ELF-1 (cell line): ENCODE results near the gene PGBD4.

Source experiments
- DNase-seq: peaks from one replicate; pipeline ENCODE4 v3.0.0-alpha.2; 2016; ENCODE audit warnings: low read depth, low spot score

Gene PGBD4

DNA sequence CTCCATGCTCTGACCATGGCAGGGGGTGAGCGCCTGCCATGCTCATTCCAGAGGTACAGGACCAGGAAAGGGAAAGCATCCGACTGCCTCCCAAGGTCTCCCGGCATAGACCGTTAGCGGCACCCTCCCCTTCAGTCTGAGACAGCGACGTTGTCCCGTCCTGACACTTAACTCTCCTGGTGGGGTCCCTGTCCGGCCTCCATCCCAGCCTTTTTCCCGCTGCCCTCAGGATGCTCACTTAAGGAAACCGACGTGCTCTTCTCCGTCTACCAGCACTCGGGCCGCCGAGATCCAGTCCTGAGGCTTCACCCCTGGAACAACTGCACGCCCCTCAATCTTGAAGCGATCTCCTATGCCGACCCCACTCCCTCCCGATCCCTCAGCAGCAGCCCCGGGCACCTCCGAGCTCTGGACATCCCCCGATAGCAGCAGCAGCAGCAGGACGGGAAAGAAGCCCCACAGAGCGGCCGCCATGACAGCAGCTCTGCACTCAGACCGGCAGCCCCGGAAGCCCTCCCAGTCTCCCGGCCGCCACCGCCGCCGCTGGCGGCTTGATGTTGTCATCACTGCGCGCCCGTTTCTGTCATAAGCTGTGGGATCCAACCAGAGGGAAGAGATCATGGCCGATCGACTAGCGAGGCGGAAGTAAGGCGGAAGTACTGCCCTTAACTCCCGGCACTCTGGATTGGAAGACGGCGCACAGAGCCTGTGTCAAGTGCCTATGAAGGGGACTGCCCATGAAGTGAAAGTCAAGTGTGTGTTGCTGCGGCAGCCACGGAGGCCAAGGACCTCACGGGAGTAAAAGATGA, at the start of gene PGBD4, which contains the start of gene EMC7:
Gene PGBD4 (plus strand): TSS at position 718 of the 809 bp plus-strand sequence. CDS start 449 bp downstream, outside the sequence.
Gene EMC7 (minus strand): TSS at position 497 of the 809 bp plus-strand sequence. CDS start 23 bp downstream, at position 474.
- DNase-seq = peak; percentile 99

DNA sequence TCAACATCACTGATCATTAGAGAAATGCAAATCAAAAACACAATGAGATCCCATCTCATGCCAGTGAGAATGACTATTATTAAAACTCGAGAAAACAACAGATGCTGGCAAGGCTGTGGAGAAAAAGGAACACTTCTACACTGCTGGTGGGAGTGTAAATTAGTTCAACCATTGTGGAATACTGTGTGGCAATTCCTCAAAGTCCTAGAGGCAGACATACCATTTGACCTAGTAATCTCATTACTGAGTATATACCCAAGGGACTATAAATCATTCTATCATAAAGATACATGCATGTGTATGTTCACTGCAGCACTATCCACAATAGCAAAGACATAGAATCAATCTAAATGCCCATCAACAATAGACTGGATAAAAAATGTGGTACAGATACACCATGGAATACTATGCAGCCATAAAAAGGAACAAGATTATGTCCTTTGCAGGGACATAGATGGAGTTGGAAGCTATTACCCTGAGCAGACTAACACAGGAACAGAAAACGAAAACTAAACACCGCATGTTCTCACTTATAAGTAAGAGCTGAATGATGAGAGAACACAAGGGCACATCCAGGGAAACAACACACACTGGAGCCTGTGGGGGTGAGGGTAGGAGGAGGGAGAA, 47.7 kb upstream of the PGBD4 start:
- no peak for DNase-seq

DNA sequence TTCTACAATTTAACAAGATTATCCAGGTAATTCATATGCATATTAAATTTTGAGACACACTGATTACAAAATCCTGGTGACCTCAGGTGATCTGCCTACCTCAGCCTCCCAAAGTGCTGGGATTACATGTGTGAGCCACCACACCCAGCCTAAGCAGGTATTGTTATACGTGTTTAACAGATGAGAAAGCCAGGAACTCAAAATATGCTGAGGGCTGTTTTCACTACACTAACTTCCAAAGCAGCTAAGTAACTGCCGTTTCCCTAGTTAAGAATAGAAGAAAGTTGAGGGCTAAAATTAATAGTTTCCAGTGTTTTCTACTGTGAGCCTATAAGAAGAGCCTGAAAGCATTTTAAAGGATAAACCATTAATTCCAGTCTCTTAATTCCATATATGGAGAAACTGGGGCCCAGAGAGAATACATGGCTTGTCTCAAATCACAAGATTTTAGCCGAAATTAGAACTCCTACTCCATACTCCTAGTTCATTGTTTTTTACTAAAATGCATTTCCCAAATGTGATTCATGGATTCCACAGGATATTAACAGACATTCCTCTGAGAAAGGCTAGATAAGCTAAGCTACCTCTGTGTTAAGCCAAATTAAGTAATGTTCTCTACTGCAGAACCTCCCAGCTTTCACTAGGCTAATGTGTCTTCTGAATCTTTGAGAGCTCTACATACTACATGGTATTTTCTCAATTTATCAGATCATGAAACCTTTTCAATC, 45.9 kb upstream of the PGBD4 start:
- no peak for DNase-seq

DNA sequence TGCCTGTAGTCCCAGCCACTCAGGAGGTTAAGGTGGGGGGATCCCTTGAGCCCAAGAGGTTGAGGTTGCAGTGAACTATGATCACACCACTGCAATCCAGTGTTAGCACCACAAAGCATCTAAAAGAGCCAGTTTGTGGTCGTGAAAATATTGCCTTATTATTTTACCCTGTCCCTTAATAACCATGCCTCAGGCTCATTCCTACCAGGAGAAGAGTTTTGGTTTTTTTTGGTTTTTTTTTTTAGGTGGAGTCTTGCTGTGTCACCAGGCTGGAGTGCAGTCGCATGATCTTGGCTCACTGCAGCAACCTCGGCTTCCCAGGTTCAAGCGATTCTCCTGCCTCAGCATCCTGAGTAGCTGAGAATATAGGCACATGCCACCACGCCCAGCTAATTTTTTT, 45.0 kb upstream of the PGBD4 start:
- no peak for DNase-seq

DNA sequence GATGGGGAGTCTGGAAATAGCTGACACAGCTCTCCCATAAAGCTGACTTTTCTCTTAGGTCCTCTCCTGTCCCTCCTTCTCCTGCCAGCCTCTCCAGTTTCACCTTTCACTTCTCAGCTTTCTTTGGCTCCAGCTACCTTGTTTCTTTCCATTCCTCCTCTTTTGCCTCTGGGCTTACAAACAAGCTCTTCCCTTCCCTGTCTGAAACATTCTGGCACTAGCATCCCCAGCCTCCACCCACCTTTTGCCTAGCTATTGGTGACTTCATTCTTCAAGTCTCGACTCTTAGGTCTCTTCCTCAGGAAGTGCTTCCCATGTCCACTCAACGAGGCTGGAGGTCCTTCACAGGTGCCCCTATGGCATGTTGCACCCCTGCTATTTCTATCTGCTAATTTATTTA, 42.4 kb upstream of the PGBD4 start:
- DNase-seq = peak; percentile 33

DNA sequence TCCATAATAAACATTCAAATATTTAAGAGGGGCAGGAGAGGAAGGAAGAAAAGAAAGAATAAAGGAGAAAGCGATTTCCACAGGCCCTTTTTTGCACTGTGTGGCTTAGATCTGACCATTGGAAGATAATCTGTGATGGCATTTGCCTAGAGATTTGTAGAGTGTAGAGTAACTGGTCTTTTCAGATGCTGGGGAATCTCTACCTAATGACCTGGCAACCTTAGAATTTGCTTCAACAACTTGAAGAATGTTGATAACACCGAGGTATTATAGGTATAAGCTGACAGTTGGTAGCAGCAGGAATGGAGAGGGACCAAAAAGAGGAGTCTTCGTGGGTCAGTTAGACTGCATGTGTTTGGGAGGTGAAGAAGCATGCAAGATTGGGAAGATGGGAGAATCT, 41.9 kb upstream of the PGBD4 start:
- no peak for DNase-seq

DNA sequence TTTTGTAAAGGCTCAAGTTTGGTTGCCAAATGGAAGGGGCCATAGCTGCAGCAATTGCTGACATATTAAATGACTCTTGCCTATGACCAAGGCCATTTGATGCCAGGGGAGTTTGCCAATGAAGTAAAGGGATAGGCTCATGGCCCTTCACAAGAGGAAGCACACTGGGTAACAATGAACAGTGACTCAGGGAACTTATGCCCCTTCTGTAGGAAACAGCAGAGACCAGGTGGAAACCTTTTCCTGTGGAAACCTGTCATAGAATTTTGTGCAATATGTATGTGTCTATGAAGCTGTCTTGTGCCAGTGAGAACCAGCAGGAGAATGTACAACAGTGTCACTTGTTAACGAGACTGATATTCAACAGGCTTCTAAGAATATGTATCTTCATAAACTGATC, 37.4 kb upstream of the PGBD4 start:
- DNase-seq = no peak

DNA sequence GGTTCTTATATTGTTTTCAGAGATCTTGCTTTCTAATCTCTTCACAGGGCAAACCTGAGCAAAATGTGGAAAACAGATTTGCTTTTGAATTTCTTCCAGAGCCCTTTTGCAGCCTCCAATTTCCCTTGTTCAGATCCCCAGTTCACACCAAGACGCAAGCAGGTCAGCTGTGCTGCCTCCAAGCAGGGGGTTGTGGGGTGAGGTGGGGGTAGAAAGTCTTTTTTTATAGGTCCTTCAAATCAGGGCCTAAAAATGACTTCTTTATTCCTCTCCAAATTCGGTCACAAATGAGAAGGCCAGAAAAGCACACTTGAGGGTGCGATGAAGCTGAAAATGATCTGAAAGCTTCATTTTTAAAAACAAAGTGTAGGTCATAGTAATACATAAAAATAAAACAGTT, 36.6 kb upstream of the PGBD4 start:
- no peak for DNase-seq

DNA sequence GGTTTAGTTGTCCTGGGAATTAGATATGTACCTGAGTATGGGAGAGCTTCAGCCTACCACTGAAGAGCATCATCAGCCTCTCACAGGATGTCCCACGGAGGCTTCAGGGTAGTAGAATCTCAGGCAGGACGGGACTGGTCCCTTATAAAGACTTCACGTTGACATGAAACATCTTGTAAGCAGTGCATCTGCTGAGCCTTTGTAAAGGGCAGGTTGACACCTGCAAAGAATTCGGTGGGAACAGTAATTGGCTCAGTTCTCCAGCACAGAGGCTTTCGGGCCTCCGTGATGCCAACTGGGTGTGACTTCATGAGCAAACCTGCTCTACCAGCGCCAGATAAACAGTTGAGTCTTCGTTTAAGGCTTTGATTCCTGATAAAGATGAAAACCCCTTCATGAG, 35.9 kb upstream of the PGBD4 start:
- DNase-seq = no peak

DNA sequence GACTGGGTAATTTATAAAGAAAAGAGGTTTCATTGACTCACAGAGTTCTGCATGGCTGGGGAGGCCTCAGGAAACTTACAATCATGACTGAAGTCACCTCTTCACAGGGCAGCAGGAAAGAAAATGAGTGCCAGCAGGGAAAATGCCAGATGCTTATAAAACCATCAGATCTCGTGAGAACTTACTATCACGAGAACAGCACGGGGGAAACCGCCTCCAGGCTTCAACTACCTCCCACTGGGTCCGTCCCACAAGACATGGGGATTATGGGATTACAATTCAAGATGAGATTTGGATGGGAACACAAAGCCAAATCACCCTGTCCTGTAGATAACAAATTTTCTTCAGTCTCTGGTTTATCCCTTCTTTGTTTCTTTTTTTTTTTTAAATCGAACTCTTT, 31.9 kb upstream of the PGBD4 start:
- no peak for DNase-seq

DNA sequence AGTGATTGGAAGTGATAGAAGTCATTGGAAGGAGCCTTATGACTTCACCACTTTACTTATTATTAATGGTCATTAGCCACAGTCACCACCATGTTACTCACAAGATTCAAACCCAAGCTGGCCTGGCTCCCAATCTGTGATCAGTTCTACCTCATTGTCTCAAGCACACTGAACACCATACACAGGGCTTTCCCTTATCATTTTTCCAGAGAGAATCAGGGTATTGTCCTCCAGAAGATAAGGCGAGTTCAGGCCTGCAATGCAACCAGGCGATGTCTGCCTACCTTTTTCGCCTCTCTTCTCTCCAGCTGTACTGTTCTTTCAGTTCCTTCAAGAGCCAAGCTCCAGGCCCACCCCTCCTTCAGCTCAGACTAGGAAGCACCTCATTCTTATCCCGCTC, 25.1 kb upstream of the PGBD4 start:
- no peak for DNase-seq

DNA sequence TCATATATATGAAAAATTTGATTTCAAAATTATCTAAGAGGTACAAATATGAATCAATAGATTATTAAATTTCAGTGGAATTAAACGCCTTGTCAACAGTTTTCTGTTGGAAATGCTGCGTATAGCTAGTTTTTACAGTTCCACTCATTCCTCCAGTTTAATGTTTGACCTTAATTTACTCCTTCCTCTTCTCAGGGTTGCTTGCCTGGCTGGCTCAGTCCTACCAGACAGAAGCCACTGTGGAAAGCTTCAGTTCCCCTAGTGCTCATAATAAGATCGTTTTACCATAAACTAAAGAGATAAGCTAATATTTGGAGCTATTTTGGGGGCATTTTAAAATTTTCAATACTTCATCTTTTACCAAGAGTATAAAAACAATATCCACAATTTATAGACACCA, 23.0 kb upstream of the PGBD4 start:
- no peak for DNase-seq

DNA sequence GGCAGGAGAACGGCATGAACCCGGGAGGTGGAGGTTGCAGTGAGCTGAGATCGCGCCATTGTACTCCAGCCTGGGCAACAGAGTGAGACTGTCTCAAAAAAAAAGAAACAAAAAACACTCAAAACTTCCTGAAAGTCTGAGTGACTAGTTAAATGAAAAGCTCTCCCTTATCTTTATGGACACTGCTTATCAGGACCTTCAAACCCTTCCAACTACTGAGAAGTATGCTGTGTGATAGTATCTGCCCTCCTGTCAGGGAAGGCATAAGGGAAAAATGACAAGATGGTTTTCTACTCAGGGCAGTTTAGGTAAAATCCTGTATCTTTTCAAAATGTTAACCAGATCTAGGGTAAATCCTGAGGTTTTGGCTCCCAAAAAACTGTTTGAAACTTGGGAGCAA, 22.0 kb upstream of the PGBD4 start:
- no peak for DNase-seq

DNA sequence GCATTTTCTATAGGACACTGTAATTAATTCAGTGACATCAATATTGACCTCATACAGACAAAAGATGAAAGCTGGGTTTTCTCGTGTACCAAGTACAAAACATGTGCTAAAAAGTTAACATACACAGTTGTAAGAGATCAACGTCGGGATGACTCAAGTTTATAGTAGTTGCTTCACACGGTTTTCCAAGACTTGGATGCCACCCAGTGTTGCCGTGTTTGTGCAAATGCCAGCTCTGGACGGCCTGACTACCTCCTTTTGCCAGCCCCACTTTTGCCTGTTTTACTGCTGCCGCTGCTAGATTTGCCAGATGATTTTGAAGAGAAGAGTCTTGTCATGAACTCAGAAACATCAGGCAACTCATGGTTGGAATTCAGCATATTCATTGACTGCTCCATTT, 17.8 kb upstream of the PGBD4 start:
- no peak for DNase-seq

DNA sequence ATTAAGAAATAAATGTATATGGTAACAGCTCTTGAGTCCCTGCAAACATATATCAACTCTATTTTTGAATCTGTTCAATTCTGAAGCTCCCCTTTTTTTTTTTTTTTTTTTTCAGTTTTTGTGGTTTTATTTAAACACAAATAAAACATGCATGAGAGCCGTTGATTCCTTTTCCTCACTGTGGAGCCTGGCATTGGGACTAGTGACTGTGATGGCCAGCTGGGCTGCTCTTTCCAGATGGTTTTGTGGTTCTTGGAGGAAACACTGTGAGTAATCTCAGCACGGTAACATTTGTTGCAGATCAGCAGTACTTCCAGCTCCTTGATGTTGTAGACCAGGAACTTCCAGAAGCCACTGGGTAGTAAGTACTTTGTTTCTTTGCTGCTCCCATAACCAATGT, 16.1 kb upstream of the PGBD4 start:
- DNase-seq = no peak

DNA sequence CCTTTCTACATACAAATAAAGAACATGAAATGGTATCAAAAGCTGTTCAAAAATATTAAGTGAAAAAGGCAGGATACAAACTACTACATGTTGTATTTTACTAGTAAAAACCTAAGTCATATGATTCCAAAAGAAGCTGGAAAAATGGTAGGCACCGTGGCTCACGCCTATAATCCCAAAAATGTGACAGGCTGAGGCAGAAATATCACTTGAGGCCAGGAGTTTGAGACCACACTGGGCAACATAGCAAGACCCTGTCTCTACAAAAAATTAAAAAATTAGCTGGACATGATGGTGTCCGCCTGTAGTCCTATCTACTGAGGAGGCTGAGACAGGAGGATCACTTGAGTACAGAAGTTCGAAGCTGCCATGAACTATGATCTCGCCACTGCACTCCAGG, 2.0 kb upstream of the PGBD4 start:
- DNase-seq = no peak

DNA sequence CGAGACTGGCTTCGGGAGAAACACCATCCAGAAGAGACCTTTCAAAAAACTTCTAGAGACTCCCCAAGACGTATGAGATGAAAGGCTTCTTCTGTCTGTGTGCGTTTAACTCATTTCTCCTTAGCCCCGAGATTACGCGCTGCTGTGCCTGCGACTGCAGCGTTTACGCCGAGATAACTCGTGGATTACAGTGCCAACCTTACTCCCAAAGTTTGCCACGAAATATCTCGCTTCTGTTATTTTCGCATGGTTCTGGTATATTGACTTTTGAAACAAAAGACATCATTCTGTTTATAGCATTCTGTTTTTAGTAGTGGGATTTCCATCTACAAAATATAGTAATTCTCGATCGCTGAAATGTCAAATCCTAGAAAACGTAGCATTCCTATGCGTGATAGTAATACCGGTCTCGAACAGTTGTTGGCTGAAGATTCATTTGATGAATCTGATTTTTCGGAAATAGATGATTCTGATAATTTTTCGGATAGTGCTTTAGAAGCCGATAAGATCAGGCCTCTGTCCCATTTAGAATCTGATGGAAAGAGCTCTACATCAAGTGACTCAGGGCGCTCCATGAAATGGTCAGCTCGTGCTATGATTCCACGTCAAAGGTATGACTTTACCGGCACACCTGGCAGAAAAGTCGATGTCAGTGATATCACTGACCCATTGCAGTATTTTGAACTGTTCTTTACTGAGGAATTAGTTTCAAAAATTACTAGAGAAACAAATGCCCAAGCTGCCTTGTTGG, 467 bp downstream of the PGBD4 start:
- no peak for DNase-seq

DNA sequence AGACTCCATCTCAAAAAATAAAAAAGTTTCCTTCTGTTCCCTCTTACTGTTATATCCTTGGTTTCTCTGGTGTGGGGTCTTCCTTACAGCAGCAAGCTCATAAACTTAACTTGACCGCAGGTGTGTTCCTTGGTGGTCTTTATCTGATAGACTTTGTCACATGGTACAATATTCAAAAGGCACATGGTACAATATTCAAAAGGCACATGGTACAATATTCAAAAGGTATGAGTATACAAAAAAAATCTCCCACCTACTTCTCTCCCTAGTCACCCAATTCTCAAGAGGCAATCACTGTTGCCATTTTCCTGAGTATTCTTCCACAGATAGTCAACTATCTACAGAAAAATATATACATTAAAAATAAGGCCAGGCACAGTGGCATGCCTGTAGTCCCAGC, 4.5 kb downstream of the PGBD4 start:
- DNase-seq = no peak

DNA sequence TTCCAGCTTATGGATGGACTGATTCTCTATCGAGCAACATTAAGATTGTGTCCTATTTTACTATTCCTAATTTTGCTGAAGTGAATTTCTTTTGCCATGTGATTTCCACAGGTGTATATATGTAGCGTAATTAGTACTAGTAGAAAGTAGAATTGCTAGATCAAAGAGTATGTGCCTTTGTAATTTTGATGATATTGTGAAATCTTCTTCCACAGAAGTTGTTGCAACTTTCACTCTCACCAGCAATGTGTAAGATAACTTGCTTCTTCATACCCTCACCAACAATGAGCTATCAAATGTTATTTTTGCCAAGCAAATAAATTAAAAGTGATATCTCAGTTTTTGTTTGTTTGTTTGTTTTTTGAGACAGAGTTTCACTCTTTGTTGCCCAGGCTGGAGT, 5.4 kb downstream of the PGBD4 start:
- no peak for DNase-seq

DNA sequence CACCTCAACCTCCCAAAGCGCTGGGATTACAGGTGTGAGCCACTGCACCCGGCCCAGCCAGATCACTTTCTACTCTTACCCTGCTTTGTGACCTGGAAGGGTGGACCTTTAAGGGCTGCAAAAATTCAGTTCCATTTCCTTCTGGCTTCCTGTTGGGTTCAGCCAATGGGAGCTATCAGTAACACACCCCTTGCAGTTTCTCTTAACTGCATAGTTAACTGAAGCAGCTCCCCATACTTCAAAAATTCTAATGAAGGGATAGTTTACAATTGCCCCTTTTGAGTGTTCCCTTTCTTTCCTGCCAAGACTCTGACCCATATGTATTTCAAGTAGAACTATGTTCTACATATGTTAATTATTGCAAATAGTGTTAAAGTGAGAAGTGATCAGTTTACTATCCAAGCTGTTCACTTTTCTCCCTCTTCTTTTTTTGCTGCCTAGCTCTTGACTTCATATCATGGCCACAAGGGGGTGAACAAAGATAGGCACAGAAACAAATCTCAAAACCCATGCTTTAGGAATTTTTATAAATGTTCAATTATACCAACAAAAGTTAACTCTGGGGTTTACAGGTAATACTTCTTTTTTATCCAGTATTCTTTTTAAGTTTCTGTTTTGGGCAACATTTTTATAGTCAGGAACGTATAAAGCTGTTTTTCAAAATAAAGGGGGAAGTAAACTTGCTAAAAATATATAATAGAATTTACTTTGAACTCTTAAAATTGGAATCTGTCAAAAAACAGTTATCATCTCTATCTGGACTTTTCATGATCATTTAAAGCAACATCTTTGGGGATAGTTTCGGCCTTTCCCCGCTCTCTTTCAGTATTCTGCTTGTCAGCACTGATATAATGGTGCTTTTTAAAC, 8.1 kb downstream of the PGBD4 start:
- no peak for DNase-seq

DNA sequence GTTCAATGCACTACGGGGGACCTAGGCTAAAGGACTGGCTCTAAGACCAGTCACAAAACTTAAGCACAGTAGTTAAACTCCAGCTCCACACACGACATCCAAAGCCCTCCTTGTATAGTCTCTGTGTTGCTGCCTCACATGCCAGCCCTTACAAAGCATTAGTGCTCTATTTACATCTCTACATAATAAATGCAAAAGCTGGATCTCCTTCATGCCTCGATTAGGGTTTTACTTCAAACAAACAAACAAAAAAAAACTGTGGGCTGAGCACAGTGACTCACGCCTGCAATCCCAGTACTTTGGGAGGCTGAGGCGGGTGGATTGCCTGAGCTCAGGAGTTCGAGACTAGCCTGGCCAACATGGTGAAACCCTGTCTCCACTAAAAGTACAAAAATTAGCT, 9.6 kb downstream of the PGBD4 start:
- no peak for DNase-seq
